ENCODE measurements around the gene NPPB.

The NPPB gene

DNA sequence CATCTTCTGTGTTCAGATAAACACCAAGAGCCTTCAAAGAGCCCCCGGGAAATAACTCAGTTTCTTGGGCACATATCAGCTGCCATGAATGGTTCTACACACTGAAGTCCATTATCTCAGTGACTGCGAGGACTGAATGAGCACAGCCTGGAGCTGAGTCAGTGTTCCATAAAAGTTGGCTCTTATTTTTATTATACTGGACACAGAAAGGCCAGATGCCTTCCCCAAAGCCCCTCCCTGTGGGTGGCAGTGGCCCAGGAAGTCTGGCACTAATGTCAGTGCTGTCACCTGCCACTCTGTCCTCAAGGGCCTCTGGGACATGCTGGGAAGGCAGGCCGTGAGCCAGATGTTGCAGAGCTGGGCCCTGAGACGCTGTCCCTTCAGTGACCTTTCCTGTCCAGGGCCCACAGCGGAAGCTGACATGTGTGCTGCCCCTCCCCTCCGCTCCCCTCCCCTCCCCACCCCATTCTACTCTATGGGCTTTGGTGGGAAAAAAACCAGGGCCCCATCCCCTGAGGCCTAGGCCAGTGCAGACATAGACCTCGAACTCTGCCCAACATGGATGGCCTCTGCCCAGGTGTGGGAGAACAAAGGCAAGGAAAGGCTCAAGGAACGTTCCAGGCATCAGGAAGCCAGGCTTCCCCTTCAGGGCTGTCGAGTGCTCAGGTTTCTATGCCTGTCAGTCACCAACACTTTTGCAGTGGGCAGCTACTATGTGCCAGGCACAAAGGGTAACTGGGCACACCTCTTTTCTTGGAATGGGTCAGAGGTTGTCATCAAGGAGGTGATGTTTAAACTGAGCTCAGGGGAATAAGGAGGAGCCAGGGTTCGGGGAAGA lies 22.4 kb upstream of the NPPB start:
- DNase-seq, result no peak

- DNase-seq, result no peak
These were observed 21.4 kb upstream of the NPPB start for GRCh38 chr1:11880181-11880575.

- no peak for DNase-seq
These were observed 20.8 kb upstream of the NPPB start for GRCh38 chr1:11879311-11880180.

GRCh38 chr1:11878891-11879190 lies 20.1 kb upstream of the NPPB start:
- no peak for DNase-seq

DNA sequence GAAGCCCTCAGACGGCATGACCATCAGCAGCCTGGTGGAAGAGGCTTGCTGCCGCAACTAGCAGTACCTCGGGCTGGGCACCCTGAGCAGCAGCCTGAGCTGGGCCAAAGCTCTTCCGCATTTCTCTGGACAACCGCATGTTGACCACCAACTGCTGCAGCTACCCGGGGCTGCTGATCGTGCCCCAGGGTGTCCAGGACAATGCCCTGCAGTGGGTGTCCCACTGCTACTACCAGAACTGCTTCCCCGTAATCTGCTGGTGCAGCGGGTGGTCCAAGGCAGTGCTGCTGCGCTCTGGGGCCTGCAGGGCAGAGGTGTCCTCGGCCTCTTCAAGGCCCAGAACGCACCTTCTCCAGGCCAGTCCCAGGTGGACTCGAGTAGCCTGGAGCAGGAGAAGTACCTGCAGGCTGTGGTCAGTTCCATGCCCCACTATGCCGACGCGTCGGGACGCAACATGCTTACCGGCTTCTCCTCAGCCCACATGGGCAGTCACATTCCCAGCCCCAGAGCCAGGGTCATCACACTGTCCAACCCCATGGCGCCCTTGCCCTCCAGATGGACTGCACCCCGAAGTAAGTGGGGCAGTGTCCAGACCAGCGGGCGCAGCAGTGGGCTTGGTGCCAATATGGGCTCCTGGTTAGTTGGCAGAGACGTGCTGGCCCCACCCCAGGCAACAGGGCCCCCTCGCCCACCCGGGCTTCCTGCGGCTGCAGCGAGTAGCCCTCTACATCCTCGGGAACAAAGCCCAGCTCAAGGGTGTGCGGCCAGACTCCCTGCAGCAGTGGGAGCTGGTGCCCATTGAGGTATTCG lies 19.5 kb upstream of the NPPB start:
- DNase-seq, result no peak

DNA sequence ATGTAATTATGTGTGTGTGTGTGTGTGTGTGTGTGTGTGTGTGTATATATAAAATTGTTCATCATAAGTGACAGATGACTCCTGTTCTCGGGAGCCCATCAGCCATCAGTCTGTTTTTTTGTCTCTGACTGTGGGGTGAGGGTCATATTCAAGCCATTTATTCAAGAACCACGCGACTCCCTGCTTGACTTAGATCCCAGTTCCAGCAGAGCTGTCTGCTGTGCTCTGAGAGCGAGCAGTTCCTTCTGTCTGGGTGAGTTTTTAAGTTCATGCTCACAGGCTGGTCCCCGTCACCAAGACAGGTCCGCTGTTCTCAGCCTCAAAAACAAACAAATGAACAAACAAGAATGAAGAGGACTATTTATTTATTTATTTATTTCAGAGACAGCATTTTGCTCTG lies 18.3 kb upstream of the NPPB start:
- no peak for DNase-seq

DNA sequence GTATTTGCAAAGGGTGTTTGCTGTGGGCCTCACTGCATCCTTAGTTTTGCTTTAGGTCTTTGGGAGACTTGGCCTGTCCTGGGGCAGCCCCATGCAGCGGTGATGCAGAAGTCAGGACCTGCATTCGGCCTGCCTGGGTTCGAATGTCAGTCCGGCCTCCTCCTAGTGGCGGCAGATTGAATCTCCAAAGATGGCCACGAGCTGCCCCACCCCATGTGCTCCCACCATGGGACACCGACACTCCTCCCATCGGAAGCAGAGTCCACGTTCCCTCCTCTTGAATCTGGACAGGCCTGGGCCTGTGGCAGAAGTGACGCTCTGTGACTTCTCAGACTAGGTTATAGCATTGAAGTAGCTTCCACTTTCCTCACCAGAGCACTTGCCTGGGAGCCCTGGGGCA lies 16.3 kb upstream of the NPPB start:
- no peak for DNase-seq

GRCh38 chr1:11874624-11875023 lies 15.9 kb upstream of the NPPB start:
- DNase-seq, result no peak

DNA sequence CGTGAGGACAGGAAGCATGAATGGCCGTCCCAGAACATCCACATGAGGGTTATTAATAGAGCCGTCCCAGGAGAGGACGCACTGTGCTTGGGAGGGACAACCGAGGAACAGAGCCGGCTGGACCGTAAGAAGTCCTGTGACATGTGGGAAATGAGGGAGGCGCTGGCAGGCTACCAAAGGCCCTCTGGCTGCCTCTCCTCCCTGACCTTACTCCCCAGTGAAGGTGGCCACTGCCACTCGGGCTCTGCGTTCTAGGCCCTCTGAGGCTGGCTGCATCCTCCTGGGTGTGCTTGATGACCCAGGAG lies 15.5 kb upstream of the NPPB start:
- no peak for DNase-seq

DNA sequence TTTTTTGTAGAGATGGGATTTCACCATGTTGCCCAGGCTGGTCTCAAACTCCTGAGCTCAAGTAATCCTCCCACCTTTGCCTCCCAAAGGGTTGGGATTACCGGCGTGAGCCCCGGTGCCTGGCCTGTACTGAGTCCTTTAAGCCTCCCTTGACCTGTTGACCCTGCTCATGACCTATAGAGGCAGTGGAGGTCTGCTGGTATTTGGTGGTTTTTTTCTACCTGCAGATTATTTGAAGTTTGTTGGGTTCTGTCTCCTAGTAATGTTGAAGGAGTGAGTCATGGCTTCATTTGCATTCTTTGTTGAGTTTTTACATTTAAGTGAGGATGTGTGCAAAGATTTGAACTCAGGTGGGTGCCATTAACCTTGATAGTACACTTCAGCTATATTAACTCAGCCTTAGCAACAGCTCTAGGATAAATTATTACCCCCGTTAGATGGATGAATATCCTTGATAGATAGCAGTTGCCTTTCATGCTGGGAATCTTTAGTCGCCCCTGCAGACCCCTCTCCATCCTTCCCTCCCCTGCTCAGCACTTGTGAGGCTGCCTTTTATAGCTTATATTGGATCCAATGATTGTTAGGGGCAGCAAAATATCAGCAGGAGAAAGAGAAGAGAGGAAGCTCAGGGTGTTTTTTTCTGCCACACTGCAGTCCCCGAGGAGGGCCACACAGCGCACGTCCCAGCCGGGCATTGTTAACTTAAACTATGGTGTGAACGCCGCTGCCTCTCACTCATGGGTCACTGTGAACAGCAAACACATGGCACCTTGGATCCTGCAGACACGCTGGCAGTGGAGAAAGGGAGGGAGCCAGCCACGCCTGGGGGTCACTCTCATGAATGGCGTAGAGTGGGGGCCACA lies 14.9 kb upstream of the NPPB start:
- DNase-seq, result no peak

DNA sequence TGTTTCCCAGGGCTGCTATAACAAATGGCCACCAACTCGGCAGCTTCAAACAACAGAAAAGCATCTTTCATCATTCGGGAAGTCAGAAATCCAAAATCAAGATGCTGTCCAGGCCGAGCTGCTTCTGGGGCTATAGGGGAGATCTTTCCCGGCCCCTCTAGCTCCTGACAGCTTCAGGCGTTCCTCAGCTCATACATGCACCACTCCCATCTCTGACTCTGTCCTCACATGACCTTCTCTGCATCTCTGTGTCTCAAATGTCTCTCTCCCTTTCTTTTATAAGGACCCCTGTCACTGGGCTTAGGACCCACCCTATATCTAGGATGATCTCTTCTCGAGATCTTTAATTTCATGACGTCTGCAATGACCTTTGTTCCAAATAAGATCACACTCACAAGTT lies 13.8 kb upstream of the NPPB start:
- DNase-seq, result no peak

GRCh38 chr1:11869650-11870207 lies 11.0 kb upstream of the NPPB start:
- no peak for DNase-seq

DNA sequence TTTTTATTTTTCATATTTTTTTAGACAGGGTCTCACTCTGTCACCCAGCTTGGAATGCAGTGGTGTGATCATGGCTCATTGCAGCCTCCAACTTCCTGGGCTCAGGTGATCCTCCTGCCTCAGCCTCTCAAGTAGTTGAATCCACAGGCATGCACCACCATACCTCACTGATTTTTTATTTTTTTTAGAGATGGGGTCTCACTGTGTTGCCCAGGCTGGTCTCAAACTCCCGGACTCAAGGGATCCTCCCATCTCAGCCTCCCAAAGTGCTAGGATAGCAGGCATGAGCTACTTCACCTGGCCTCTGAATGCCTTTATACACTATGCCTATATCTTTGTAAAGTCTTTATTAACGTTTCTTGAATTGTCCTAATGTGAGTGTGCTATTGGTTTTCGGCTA lies 10.4 kb upstream of the NPPB start:
- DNase-seq, result no peak

DNA sequence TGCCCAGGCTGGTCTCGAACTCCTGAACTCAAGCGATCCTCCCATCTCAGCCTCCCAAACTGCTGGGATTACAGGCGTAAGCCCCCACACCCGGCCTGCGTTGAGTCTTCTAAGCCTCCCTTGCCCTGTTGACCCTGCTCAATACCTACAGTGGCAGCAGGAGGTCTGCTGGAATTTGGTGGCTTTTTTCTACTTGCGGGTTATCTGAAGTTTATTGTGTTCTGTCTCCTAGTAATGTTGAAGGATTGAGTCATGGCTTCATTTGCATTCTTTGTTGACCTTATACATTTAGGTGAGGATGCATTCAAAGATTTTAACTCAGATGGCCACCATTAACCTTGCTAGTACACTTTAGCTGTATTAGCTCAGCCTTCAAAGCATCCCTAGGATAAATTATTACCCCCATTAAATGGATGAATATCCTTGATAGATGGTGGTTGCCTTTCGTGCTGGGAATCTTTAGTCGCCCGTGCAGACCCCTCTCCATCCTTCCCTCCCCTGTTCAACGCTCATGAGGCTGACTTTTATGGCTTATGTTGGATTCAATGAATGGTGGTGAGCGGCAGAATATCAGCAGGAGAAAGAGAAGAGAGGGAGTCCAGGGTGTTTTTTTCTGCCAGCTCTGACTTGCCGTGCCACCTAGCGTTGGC lies 9.7 kb upstream of the NPPB start:
- DNase-seq, result no peak

DNA sequence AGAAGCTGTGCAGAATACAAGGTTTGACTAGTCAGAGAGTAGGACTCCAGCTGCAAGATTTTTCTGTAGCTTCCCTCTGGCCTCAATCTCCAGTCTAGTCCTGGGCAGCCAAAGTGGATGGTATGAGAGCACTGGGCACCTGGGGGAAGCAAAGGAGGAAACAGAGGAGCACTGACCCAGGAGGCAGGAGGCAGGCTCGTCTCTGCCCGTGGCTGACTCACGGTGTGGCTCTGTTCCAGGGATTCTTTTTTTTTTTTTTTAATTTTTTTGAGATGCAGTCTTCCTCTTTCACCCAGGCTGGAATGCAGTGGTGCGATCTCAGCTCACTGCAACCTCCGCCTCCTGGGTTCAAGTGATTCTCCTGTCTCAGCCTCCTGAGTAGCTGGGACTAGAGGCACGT lies 4.1 kb upstream of the NPPB start:
- no peak for DNase-seq

- no peak for DNase-seq
These were observed 1.8 kb upstream of the NPPB start for GRCh38 chr1:11860587-11860986.

DNA sequence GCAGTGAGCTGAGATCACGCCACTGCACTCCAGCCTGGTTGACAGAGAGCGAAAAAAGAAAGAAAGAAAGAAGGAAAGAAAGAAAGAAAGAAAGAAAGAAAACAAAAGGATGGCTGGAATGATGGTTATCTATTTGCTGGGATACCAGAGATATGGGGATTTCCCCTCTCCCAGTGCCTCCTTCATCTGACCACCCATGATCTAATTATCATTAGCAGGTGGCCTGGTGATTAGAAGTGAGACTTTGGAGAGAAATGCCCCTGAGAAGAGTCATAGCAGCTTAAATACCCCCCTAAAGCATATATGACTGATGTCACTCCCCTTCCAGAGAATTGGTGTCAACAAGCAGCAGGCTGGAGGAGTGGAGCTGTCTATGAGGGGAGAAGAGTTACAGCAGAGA lies 1.3 kb upstream of the NPPB start:
- no peak for DNase-seq

GRCh38 chr1:11858968-11859871 lies 475 bp upstream of the NPPB start:
- no peak for DNase-seq

GRCh38 chr1:11858158-11858557 lies 587 bp downstream of the NPPB start:
- DNase-seq, result no peak

DNA sequence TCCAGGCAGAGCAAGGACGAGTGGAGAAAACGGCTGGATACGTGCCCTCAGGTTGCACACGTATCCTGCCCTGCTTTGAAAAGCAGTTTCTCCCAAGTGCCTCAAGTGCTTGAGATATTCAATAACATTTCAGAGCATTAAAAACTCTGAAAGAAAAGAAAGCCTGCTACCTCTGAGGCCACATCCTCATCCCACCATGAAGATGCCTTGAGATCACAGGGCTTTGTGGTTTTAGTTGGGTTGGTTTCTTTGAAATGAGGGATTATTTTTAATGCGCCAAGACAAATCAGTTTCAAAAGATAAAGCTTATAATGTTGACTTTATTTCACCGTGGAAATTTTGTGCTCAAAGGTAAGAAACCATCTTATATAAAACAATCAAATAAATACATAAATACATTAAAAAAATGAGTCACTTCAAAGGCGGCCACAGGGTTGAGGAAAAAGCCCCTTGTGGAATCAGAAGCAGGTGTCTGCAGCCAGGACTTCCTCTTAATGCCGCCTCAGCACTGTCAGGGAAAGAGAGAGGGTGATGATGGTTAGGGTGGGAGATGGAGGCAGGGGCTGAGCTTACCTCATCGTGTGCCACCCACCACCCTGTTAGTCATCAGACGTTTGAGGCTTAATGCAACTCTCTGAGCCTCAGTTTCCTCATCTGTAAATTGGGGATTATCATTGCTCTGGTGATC lies 1.4 kb downstream of the NPPB start:
- no peak for DNase-seq

All from inflammatory macrophage treated with lipopolysaccharide for 1 hour (primary cell).